GM19324 (cell line): ENCODE data around the gene MITF.

Source experiments
- ATAC-seq: cut with Tn5 transposase; IDR thresholded peaks from one replicate; pipeline ENCODE4 v1.9.1; 2021; ENCODE audit warnings: mild to moderate bottlenecking, moderate library complexity; ENCODE audit not compliant: unreplicated experiment, low FRiP score

The MITF gene

DNA sequence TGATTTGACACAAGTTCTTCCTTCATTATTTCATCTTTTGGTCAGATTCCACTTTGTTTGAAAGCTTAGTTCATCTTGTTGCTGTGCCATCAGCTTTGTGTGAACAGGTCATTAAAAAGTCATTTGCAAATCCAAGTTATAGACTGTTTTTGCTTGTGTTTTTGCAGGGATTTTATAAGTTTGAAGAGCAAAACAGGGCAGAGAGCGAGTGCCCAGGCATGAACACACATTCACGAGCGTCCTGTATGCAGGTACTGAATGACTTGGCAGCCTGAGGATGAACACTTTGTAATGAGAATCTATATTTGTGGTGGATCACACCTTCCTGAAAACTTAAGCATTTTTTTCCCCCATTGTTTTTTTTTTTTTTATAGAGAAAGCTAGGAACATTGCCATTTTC lies 199.7 kb downstream of the MITF start:
- no peak for ATAC-seq

DNA sequence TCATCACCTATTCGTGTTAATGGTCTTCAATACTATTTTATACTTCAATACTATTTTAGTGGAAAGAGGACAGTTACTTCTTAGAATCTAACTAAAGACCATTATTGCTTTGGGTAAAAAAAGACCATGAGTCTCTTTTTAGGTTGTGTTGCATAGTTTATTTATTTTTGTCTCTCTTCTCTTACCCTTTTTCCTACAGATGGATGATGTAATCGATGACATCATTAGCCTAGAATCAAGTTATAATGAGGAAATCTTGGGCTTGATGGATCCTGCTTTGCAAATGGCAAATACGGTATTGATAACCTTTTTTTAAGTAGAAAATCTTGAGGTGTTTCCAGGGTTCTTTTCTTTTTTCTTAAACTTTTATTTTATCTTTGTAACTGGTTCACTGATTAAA lies 201.8 kb downstream of the MITF start:
- ATAC-seq = no peak

DNA sequence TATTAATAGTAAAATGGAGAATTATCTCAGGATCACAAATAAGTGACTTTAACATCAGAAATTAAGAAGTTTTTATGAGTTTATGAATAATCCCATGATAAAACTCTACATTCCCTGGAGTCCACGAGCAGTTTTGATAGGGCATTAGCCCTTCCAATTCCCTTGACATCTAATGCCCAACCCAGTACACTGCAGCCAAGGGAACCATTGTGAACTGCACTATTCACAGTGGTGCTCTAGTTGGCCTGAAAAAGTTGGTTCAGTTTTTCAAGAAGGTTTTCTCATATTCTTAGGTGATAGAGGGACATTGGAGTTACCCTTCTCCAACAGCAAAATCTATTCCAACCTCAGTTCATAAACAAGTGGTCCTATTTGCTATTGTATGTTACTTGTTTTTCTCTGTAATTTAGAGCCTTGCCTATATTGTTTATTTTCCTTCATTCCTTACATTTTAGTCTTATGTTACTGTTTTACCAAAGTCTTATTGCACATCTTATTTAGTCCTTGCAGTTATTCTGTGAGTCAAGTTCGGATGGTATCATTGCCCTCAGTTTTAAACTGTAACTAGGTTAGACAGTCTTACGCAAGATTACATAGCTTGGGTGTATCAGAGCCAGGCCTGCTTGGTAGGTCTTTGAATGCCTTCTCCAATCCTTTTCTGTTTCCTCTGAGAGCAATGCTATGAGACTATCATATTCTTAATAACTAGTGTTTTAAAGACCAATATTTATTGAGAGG lies 202.3 kb downstream of the MITF start:
- no peak for ATAC-seq

DNA sequence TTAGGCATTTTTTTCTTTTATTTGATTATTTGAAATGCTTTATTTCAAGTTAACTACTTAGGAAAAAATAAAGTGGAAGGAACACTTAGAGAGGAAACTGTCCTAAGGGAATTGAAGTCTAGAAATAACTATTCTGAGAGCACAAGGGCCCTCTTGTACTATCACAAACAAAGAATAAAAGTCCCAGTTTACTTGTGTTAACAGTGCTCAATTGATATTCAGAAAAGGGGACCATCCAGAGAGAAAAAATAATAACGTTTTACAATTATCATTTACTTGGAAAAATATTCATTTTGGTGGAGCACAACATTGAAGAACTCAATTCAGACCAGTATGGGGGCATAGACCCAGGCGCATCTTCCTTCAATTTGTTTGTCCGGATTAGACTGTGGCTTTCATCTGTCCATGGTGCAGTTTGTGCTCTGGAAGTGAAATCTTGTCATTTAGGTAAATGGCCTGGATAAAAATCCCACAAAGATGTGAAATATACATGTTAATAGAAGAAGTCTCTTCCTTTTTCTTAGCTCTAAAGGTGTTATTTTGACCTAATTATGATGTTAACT lies 205.7 kb downstream of the MITF start:
- no peak for ATAC-seq

DNA sequence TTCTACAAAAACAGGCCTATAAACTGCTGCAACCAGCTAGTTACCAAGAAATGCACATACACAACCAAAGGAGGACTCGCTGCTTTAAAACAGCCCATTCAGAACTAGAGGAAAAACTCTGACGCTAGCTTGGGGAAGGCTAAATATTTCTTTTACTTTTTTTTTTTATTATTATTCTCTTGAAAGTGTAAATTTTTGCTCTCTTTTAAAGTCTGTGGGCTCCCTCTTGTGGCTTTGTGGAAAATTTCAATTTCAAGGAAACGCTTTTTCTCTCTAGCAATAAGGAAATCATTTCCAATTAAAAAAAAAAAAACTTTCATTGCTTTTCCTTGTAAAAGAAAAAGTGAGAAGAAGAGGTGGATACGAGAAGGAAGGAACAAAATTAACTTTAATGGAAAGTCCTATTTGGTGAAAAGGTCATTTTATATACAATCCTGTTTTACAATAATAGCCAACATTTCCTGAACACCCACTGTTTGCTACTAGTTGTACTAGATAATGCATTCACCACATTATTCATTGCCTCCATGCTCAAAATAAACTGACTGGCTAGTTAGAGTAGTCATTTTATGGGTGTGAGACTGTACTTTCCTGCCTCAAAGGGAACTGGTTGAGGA lies 209.1 kb downstream of the MITF start:
- ATAC-seq = no peak

DNA sequence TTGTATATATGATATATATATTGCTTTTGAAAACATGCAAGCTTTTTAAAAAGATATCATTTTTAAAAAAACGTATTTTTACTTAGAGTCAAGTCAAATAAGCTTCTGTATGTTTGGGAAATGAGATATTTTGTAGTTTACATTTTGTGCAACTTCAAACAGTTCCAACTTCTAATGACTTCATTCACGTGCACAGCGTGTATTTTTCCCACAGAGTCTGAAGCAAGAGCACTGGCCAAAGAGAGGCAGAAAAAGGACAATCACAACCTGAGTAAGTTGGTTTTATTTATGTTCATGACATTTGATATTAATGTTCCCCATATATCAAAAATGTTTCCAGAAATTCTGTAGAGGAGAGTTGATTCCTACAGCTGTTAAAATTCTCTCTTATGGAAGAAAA lies 212.4 kb downstream of the MITF start:
- no peak for ATAC-seq

DNA sequence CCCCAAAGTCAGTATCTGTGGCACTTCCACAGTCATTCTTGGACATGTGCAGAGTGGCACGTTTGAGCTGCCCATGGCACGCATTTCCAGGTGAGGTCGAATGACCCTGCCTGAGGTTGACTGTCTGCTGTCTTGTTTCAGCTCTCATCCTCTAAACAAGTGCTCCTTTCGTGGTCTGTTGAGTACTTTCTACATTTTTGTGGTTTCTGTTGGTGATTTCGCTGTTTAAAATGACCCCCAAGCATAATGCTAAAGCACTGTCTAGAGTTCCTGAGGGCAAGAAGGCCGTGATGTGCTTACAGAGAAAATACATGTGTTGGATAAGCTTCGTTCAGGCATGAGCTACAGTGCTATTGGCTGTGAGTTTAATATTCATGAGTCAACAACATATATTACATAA lies 220.3 kb downstream of the MITF start:
- ATAC-seq = no peak

DNA sequence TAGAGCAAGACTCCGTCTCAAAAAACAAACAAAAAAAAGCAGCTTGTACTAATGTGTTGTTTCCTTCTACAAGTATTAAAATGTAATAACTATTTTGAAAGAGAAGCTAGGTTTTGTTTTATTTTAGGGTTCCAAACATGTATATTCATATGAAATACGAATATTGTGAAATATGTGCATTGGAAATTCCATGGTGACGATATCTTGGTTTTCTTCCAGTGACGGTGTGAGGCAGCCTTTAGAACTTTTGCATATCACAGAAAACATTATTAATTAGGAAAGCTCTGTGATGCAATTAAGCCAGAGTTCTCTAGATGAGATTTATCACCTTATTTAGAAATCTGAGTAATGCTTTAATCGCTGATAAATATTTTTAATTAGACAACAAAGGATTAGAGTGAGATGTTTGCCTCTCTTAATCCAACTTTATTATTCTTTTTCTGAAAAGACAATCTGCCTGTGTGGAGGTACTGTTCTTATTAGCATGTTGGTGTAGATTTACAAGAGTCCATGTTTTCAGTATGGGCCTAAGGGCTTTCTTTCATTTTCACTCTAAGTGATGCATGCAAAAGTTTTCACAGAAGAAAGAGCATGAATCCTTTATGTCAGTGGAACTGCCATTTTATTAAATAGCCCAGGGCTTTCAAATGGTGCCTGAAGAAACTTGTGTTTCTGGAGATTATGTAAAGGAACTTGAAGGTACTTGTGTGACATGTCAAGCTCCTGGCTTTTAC lies 222.6 kb downstream of the MITF start:
- no peak for ATAC-seq

DNA sequence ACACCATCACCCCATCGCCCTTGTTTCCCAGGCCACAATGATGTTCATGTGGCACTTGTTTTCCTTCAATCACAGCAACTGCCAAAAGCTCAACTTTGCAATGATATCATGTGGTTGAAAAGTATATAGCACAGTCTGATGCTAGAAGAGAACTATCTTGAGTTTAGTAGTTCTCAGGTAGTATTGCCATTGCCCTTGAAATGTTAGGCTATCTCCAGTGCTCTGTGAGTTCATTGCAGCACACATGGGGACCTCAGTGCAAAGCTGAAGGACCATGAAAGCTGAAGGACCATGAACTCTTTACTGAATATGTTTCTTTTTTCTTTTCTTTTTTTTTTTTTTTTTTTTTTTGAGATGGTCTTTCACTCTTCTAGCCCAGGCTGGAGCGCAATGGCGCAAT lies 224.4 kb downstream of the MITF start:
- ATAC-seq = no peak

DNA sequence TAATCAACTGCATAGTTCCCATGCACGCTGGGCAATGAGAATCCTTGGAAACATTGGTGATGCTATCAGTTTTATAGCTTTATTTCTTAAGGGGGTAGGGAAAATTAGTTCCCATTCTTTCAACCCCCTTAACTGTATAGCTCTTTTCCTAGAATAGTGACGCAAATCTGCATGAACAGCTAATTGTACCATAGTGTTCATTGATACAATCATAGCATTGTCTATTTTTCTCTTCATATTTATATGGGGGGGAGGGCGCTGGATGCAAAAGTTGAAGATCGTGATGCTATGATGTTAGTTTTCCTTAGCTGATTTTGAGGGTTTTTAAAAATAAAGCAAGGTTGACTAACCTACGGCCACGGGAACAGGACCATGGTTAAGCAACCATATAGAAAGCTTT lies 227.9 kb downstream of the MITF start:
- ATAC-seq = no peak

DNA sequence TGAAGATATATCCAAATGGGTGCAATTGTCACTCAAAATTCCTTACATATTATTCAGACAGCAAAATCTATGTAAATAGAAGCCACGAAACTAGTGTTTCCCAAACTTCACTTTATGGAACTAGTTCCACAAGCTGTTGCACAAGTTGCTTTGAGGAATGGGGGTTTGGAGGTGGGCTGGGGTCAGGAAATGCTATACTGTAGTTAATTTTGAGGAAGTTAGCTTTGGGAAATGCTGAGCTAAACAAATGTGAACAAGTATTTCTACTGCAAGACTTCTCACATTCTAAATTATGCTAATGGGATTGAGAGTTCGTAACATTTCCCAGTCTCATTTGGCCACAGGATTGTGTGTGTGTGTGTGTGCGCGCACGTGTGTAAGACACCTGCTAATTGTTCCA lies 231.6 kb downstream of the MITF start:
- no peak for ATAC-seq

DNA sequence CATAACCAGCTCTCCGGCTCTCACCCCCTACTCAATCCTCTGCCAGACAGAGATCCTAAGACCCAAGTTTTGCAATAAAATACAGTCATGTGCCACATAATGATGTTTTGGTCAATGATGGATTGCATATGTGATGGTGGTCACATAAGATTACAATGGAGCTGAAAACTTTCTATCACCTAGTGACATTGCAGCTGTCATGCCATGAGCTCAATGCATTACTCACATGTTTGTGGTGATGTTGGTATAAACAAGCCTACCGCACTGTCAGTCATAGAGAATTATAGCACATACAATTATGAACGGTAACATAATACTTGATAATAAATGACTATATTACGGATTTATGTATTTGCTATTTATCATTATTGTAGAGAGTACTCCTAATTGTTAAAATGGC lies 233.4 kb downstream of the MITF start:
- no peak for ATAC-seq

DNA sequence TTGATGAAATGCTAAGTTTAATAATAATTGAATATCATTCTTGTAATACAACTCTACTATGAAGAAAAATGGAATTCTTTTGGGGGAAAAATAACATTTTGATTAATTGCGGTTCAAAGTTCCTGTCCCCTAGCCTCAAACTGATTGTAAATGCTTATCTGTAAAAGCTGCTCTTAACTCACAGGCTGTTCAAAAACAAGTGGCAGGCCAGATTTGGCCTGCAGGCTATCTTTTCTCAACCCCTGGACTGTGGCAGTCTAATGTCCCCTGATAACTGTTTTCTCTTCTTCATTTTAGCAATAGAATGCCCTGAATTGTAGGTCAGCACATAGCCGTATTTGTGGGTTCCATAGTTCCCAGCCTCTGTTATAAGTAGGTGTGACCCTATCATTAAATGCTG lies 236.8 kb downstream of the MITF start:
- no peak for ATAC-seq

DNA sequence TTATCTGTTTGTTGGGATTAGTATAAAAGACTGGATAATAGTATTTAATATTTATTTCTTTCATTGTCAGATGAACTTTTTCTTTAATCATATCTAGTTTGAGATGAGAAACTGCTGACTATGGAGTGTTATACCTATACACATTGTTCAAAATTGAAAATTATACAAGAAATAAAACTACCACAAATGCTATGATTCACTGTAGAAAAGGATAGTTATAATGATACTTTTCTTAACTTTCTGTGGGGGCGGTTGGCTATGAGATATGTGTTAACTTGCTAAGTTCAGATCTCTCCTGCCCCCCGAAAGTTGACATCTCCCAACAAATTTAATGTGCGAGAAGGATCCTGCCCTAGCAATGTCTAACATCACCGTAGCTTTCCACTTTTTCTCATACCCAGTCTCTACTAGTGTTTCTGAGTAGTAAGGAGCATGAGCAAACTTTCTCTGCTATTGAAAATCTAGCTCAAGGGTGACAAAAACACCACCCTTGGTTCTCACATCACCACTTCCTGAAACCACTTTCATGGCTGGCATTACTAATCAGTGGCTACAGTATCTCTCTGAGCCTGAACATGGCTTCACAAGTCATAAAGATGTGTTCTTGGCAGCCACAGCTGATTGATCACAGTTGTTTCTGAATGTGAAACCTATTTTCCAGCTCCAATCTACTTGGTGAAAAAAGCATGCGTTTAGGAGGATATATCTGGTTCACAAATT lies 244.4 kb downstream of the MITF start:
- ATAC-seq = no peak

DNA sequence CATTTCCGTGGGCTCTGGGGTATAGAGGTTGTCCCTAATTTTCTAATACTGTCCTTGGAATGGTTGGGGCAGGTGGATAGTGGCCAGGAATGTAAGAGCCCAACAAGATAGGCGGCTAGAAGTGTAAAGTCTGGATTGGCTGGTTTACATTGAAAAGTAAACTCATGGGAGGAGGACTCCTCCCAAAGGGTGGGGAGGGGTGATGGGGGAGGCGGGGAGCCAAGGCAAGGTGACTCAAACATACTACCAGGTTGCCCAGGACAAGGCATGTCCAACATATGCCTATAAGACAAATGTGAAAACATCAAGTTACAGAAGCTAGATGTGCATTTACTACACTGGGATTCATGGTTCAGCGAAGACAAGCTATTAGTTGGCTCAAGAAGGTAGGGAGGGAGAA lies 246.0 kb downstream of the MITF start:
- no peak for ATAC-seq

DNA sequence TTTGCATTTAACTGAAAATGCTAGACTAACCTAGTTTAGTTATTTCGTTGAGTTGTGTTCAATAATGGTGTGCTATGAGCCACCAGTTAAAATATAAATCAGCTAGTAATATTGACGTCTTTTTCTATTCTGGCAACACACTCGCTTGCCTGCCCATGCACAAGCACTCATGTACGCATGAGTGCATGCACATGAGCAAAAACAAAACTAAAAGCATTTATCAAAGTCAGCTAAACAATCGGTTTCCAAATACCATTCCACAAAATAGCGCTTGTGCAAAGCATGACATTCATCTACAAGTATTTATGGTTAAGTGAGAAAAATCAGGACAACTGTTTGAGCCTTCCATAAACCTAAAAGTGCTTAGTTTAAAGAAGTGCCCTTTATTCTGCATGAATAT lies 247.2 kb downstream of the MITF start:
- no peak for ATAC-seq

DNA sequence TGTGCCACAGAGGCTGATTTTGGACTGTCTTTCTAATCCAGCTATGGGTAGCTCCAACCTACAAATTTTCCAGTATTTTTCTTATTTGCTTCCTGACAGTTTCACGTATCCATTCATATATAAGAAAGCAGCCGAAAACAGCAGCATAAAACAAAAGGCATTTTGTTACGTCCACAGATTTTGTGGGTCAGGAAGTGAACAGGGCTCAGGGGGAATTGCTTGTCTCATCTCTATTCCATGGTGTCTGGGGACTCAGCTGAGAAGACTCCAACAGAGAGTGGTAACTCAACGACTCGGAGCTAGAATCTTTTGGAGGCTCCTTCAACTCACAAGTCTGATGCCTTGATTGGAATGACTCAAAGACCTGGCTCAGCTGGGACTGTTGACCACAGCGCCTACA lies 248.6 kb downstream of the MITF start:
- ATAC-seq = no peak

DNA sequence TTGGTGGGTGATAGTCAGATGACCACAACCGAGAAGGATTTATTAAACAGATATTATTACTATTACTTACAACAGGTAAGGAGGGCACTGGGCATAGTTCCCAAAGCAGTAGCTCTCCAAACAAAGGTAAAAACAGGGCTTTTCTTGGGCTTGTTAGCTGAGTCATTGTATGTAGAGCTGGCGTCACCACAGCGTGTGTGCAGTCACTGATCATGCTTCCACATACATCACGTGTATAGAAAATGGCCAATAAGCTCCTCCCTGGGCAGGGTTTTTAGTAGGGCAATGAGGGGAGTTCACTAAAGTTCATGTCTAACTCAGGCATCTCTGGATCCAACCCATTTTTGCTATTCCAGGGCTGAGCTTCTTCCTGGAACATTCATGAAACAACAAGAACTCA lies 254.5 kb downstream of the MITF start:
- ATAC-seq = no peak

DNA sequence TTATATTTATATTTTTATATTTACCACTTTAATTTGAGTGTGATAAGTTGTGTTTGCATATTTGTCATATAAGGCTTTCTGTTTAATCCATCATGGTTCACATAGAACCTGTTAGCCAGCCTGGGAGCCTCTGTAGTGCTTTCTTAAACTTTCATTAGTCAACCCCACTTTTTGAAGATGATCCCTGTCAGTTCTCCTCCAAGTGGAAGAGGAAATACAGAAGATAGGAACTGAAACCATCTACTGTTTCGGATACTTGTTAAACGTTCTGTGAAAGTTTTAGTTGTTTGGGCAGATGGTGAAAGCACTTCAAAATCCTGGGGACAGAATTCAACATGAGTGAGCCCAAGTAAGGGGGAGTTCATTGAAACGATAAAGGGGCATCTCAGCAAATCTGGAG lies 255.7 kb downstream of the MITF start:
- ATAC-seq = no peak

DNA sequence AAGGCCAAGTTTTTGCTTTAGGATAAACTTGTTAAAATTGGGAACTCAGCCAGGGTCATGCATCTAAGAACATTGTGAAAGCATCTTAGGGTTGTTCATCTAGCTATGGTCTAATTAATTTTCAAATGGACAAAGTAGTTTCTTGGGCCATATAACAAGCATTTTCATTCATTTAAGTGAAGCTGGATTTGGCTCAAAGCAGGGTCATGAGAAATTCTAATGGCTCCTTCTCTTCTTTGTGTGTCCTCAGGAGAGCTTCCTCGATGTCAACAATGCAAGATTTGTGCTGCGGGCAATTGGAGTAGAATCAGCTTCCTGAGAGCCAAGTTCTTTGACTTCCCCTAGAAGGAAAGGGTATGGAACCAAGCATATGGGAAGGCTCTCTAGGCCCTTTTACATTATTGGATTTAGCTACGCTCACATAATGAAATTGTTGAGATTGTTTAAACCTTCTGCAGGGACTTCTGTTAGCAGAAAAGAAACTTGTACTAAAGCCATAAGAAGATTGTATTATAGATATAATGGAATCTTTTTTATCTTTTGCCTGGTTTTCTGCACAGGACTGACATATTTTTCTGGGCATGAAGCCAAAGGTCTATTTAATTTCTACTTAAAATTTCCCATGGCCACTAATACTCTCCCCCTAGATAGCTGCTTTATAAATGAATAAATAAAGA lies 258.5 kb downstream of the MITF start:
- no peak for ATAC-seq
